CD14-positive monocyte (primary cell): Measurements from ENCODE around the gene SYAP1. TPM values are rescaled to one million over a fixed set of nuclear protein-coding genes. Genes with fewer than 3 reads are reported as not detected.

Experiments used
- DNase-seq, 3 donors: peaks; one replicate each; pipeline ENCODE4 v3.0.0-alpha.2; 2011 to 2022
- H2AFZ ChIP-seq: 2 replicates; pipeline ENCODE4 v1.6.0; 2012; ENCODE audit warnings: mild to moderate bottlenecking, low read depth, low read length, inconsistent platforms; ENCODE audit not compliant: insufficient read depth, poor library complexity, severe bottlenecking
- H3K27ac ChIP-seq, 2 donors: 1 replicate in 1 of 2; 2 replicates in 1 of 2; pipeline ENCODE4 v1.5.1; 2012 to 2013; ENCODE audit warnings: low read length in 2 of 2, control low read depth in 1 of 2, inconsistent platforms in 1 of 2, low read depth in 1 of 2, mild to moderate bottlenecking in 1 of 2
- H3K27me3 ChIP-seq, 2 donors: one replicate each; pipeline versions ENCODE4 v1.6.0 to v1.6.1; 2011 to 2013; ENCODE audit warnings: low read length in 2 of 2; ENCODE audit not compliant: control insufficient read depth in 2 of 2, insufficient read depth in 2 of 2
- H3K36me3 ChIP-seq, 2 donors: replicated peaks in 1 of 2; 1 replicate in 1 of 2; 2 replicates in 1 of 2; pipeline versions ENCODE4 v1.5.1 to v1.6.1; 2012 to 2013; ENCODE audit warnings: low read length in 2 of 2, control low read depth in 1 of 2, inconsistent platforms in 1 of 2, mild to moderate bottlenecking in 1 of 2; ENCODE audit not compliant: insufficient read depth in 2 of 2, control insufficient read depth in 1 of 2
- H3K4me1 ChIP-seq, 2 donors: 1 replicate in 1 of 2; 2 replicates in 1 of 2; pipeline versions ENCODE4 v1.5.1 to v1.6.1; 2012 to 2013; ENCODE audit warnings: low read length in 2 of 2, control low read depth in 1 of 2, inconsistent platforms in 1 of 2, mild to moderate bottlenecking in 1 of 2, moderate library complexity in 1 of 2; ENCODE audit not compliant: insufficient read depth in 2 of 2, control insufficient read depth in 1 of 2
- H3K4me2 ChIP-seq: replicated peaks from 2 replicates; pipeline ENCODE3; 2012; ENCODE audit warnings: low read length, moderate library complexity, mild to moderate bottlenecking; ENCODE audit not compliant: poor library complexity, severe bottlenecking; ENCODE audit errors: extremely low read depth
- H3K4me3 ChIP-seq, 3 experiments: fragments of 200-600 bp in 1 of 3; sonication (generic) in 1 of 3; replicated peaks in 1 of 3; 1 replicate in 2 of 3; 2 replicates in 1 of 3; pipeline ENCODE4 v1.5.1; 2011 to 2013; ENCODE audit warnings: low read length in 3 of 3, mild to moderate bottlenecking in 3 of 3, control low read depth in 2 of 3, low read depth in 2 of 3, inconsistent platforms in 1 of 3, moderate library complexity in 1 of 3
- H3K79me2 ChIP-seq: 2 replicates; pipeline ENCODE4 v1.6.0; 2012; ENCODE audit warnings: mild to moderate bottlenecking, control low read depth, inconsistent platforms, low read length, moderate library complexity; ENCODE audit not compliant: insufficient read depth
- H3K9ac ChIP-seq: 2 replicates; pipeline ENCODE4 v1.6.0; 2017; ENCODE audit warnings: low read length, mild to moderate bottlenecking; ENCODE audit not compliant: insufficient read depth, poor library complexity, severe bottlenecking
- H3K9me3 ChIP-seq, 2 donors: replicated peaks in 1 of 2; 1 replicate in 1 of 2; 2 replicates in 1 of 2; pipeline versions ENCODE4 v1.5.1 to v1.6.1; 2012 to 2013; ENCODE audit warnings: low read length in 2 of 2, control low read depth in 1 of 2; ENCODE audit not compliant: control insufficient read depth in 1 of 2, insufficient read depth in 1 of 2
- H4K20me1 ChIP-seq: 2 replicates; pipeline ENCODE4 v1.6.0; 2012; ENCODE audit warnings: mild to moderate bottlenecking, low read length, control low read depth, moderate library complexity; ENCODE audit not compliant: insufficient read depth
- H3K27ac Mint-ChIP-seq, 7 donors: one replicate each; pipeline ENCODE4 v1.8.0; 2020; ENCODE audit warnings: mild to moderate bottlenecking in 7 of 7, mixed read lengths in 7 of 7, moderate library complexity in 6 of 7, inconsistent platforms in 2 of 7
- H3K27me3 Mint-ChIP-seq, 3 donors: one replicate each; pipeline ENCODE4 v1.8.0; 2021 to 2022; ENCODE audit warnings: low read depth in 3 of 3, mild to moderate bottlenecking in 3 of 3, mixed read lengths in 3 of 3, moderate library complexity in 3 of 3, inconsistent platforms in 1 of 3
- H3K36me3 Mint-ChIP-seq, 2 donors: one replicate each; pipeline ENCODE4 v1.8.0; 2020; ENCODE audit warnings: mixed read lengths in 2 of 2, inconsistent platforms in 1 of 2, mild to moderate bottlenecking in 1 of 2
- H3K4me1 Mint-ChIP-seq: one replicate; pipeline ENCODE4 v1.8.0; 2020; ENCODE audit warnings: mild to moderate bottlenecking, mixed read lengths
- H3K4me3 Mint-ChIP-seq, 2 donors: one replicate each; pipeline ENCODE4 v1.8.0; 2020; ENCODE audit warnings: mild to moderate bottlenecking in 2 of 2, mixed read lengths in 2 of 2, moderate library complexity in 1 of 2
- H3K9me3 Mint-ChIP-seq, 7 donors: one replicate each; pipeline ENCODE4 v1.8.0; 2020 to 2022; ENCODE audit warnings: mixed read lengths in 7 of 7, mild to moderate bottlenecking in 6 of 7, moderate library complexity in 6 of 7, inconsistent platforms in 2 of 7
- WGBS: methylation state at CpG from one replicate; pipeline ENCODE4 v1.1.5; 2013; ENCODE audit warnings: missing lambda C conversion rate; ENCODE audit not compliant: insufficient coverage; 5-methylcytosine and 5-hydroxymethylcytosine counted together
- intact Hi-C, 2 donors: fragments of 100-400 bp; cut with micrococcal nuclease; formaldehyde crosslinking; loops; one replicate each; pipeline versions ENCODE4 v1.15.0 to v1.15.1; 2023
- polyA plus RNA-seq, 3 donors: library from polyadenylated mRNA; depleted of rRNA in 1 of 3; unstranded in 2 of 3; stranded (reverse) in 1 of 3; fragments of 300-500 nt in 2 of 3; fragments of >200 nt in 1 of 3; fragmentation: Illumina TruSeq in 2 of 3; gene quantifications; 1 replicate in 2 of 3; 2 replicates in 1 of 3; pipeline ENCODE4 v1.2.3, GENCODE V29; 2012 to 2021
- TF ChIP-seq, protein P1 (sequence below): fragments of 200-600 bp; IDR thresholded peaks from one replicate; pipeline ENCODE4 v1.8.0; 2022; ENCODE audit warnings: antibody characterized with exemption, mild to moderate bottlenecking

Gene SYAP1
- polyA plus RNA-seq, 3 donors = 4.2 to 9.0 (median 7.1) TPM

- peaks cover 3% of the 10 kb centered on the region for H3K4me1 Mint-ChIP-seq
- no peaks in the 10 kb centered on the region for H3K36me3 Mint-ChIP-seq
- peaks cover 0 to 30% (median 0%) of the 10 kb centered on the region in 3 donors for H3K27me3 Mint-ChIP-seq
- no peaks in the 10 kb centered on the region for H3K36me3 ChIP-seq
- no peak overlapping the region for H3K4me3 Mint-ChIP-seq
- no peak for DNase-seq
- no CpG with 5 or more reads among the region's 2 CpGs for WGBS
- no peak overlapping the region for H3K27ac ChIP-seq
- TF ChIP-seq, protein P1, sequence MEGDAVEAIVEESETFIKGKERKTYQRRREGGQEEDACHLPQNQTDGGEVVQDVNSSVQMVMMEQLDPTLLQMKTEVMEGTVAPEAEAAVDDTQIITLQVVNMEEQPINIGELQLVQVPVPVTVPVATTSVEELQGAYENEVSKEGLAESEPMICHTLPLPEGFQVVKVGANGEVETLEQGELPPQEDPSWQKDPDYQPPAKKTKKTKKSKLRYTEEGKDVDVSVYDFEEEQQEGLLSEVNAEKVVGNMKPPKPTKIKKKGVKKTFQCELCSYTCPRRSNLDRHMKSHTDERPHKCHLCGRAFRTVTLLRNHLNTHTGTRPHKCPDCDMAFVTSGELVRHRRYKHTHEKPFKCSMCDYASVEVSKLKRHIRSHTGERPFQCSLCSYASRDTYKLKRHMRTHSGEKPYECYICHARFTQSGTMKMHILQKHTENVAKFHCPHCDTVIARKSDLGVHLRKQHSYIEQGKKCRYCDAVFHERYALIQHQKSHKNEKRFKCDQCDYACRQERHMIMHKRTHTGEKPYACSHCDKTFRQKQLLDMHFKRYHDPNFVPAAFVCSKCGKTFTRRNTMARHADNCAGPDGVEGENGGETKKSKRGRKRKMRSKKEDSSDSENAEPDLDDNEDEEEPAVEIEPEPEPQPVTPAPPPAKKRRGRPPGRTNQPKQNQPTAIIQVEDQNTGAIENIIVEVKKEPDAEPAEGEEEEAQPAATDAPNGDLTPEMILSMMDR = no peak
- H3K9ac ChIP-seq = no peak overlapping the region
- H3K79me2 ChIP-seq = no peaks in the 10 kb centered on the region
- no peaks in the 10 kb centered on the region for H3K9me3 ChIP-seq
- H3K4me1 ChIP-seq = no peaks in the 10 kb centered on the region
- peaks cover 0 to 16% (median 6%) of the 10 kb centered on the region in 7 donors for H3K9me3 Mint-ChIP-seq
- H2AFZ ChIP-seq = no peak overlapping the region
- H3K4me3 ChIP-seq = no peak overlapping the region
- H3K27ac Mint-ChIP-seq = no peak overlapping the region
- intact Hi-C loops = no loop called here
- H3K27me3 ChIP-seq = peaks cover 0 to 3% of the 10 kb centered on the region in 2 donors
- no peaks in the 10 kb centered on the region for H4K20me1 ChIP-seq
- H3K4me2 ChIP-seq = no peak overlapping the region
Measured at GRCh38 chrX:16770970-16771482, 51.6 kb downstream of the SYAP1 start.

DNA sequence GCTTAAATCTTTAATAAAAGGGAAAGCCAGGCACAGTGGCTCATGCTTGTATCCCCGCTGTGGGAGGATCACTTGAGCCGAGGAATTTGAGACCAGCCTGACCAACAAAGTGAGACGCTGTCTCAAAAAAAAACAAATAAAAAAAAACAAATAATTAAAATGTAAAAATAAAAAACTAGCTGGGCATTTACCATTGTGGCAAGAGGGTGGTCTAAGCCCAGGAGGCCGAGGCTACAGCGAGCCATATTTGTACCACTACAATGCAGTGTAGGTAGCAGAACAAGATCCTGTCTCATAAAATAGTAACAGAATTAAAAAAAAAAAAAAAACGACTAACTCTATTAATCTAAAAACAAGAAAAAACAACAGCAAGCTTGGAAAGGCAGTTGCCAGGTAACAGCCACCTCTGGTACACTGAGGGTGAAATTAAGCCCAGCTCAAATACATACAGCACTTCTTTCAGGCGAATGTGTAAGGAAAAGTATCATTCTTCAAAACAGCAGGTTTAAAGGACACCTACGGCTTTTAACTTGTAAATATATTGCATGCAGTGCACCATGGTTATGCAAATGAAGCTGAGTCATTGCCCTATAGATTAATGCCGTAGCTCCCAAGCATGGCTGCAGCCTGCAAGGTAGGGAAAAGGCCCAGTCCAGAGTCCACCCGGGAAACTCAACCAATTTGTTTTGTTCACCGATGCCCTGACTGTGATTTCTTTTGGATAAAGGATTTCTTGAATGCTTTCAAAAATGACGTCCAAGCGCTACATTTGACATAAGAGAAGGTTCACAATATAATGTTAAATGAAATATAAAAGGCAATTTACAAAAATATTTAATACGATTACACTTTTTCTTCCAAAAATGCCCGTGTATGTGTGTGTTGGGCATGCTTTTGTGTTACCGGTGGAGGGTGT, 52.3 kb downstream of the SYAP1 start:
- no peaks in the 10 kb centered on the region for H4K20me1 ChIP-seq
- no peak overlapping the region for H3K4me2 ChIP-seq

More for the DNA sequence above, 52.3 kb downstream of the SYAP1 start:
- Mint-ChIP-seq H3K9me3 (peaks cover 0 to 16% (median 6%) of the 10 kb centered on the region in 7 donors), H3K4me3 (no peak overlapping the region), H3K36me3 (no peaks in the 10 kb centered on the region), H3K27me3 (peaks cover 0 to 24% (median 0%) of the 10 kb centered on the region in 3 donors), H3K4me1 (peaks cover 3% of the 10 kb centered on the region), H3K27ac (no peak overlapping the region)
- no peaks in the 10 kb centered on the region for H3K4me1 ChIP-seq
- WGBS = no CpG with 5 or more reads among the region's 16 CpGs
- no peak overlapping the region for H3K4me3 ChIP-seq
- H3K27ac ChIP-seq = no peak overlapping the region
- peaks cover 0 to 3% of the 10 kb centered on the region in 2 donors for H3K27me3 ChIP-seq
- TF ChIP-seq, protein P1 = no peak
- no peak overlapping the region for H3K9ac ChIP-seq
- H2AFZ ChIP-seq = no peak overlapping the region
- H3K36me3 ChIP-seq = no peaks in the 10 kb centered on the region
- H3K79me2 ChIP-seq = no peaks in the 10 kb centered on the region
- no peaks in the 10 kb centered on the region for H3K9me3 ChIP-seq
- intact Hi-C loops = no loop called here
- DNase-seq = no peak
